NCI-H1048 (cell line): ENCODE measurements around the gene SPIRE1.
"Not testable (repeated sequence)": the region's sequence is repeated elsewhere in the genome, so short reads cannot be mapped to it uniquely, and the experiment has no call there.

Experiments
- DNase-seq: peaks from one replicate; lab custom pipeline; 2025; lab: John Stamatoyannopoulos, UW

The SPIRE1 gene

GRCh38 chr18:12485479-12486105 is 172.3 kb downstream of the SPIRE1 start:
- no peak for DNase-seq

- DNase-seq, result not testable (repeated sequence)
Observed at GRCh38 chr18:12481915-12482314, 176.0 kb downstream of the SPIRE1 start.

GRCh38 chr18:12479982-12480381 is 177.9 kb downstream of the SPIRE1 start:
- DNase-seq, result no peak

GRCh38 chr18:12479536-12479935 is 178.4 kb downstream of the SPIRE1 start:
- no peak for DNase-seq

- DNase-seq, result no peak
Observed at GRCh38 chr18:12478269-12479047, 179.4 kb downstream of the SPIRE1 start.

- DNase-seq, result no peak
Observed at GRCh38 chr18:12477606-12478005, 180.3 kb downstream of the SPIRE1 start.

GRCh38 chr18:12476955-12477354 is 181.0 kb downstream of the SPIRE1 start:
- DNase-seq, result no peak

- DNase-seq, result no peak
Observed at GRCh38 chr18:12474876-12475275, 183.0 kb downstream of the SPIRE1 start.

- DNase-seq, result no peak
Observed at GRCh38 chr18:12474146-12474545, 183.8 kb downstream of the SPIRE1 start.

- DNase-seq, result no peak
Observed at GRCh38 chr18:12470382-12471075, 187.4 kb downstream of the SPIRE1 start.

GRCh38 chr18:12468445-12468844 is 189.5 kb downstream of the SPIRE1 start:
- no peak for DNase-seq

- no peak for DNase-seq
Observed at GRCh38 chr18:12464731-12465130, 193.2 kb downstream of the SPIRE1 start.

- no peak for DNase-seq
Observed at GRCh38 chr18:12463191-12463590, 194.7 kb downstream of the SPIRE1 start.

GRCh38 chr18:12462242-12462641 is 195.7 kb downstream of the SPIRE1 start:
- DNase-seq, result no peak

GRCh38 chr18:12461326-12461725 is 196.6 kb downstream of the SPIRE1 start:
- DNase-seq, result no peak

GRCh38 chr18:12460874-12461273 is 197.0 kb downstream of the SPIRE1 start:
- no peak for DNase-seq

- no peak for DNase-seq
Observed at GRCh38 chr18:12458771-12459170, 199.1 kb downstream of the SPIRE1 start.

GRCh38 chr18:12456441-12456840 is 201.5 kb downstream of the SPIRE1 start:
- DNase-seq, result no peak

GRCh38 chr18:12455496-12455895 is 202.4 kb downstream of the SPIRE1 start:
- DNase-seq, result no peak

- no peak for DNase-seq
Observed at GRCh38 chr18:12452784-12453183, 205.1 kb downstream of the SPIRE1 start.

- no peak for DNase-seq
Observed at GRCh38 chr18:12451428-12451827, 206.5 kb downstream of the SPIRE1 start.

- DNase-seq, result no peak
Observed at GRCh38 chr18:12449051-12449785, 208.7 kb downstream of the SPIRE1 start.
